Astrocyte (in vitro differentiated cells and primary cell): ENCODE data around the gene SNRNP70.

ENCODE experiments used
- EZH2 ChIP-seq: IDR thresholded peaks from 2 replicates; pipeline ENCODE4 v1.6.1; 2012; ENCODE audit warnings: mild to moderate bottlenecking, low read length, inconsistent platforms; ENCODE audit not compliant: insufficient read depth
- TF ChIP-seq, protein P1 (sequence below): IDR thresholded peaks from 2 replicates; pipeline ENCODE4 v1.5.1; 2011; ENCODE audit warnings: low read depth, mild to moderate bottlenecking, inconsistent platforms, low read length, moderate library complexity; ENCODE audit not compliant: insufficient read depth

DNA sequence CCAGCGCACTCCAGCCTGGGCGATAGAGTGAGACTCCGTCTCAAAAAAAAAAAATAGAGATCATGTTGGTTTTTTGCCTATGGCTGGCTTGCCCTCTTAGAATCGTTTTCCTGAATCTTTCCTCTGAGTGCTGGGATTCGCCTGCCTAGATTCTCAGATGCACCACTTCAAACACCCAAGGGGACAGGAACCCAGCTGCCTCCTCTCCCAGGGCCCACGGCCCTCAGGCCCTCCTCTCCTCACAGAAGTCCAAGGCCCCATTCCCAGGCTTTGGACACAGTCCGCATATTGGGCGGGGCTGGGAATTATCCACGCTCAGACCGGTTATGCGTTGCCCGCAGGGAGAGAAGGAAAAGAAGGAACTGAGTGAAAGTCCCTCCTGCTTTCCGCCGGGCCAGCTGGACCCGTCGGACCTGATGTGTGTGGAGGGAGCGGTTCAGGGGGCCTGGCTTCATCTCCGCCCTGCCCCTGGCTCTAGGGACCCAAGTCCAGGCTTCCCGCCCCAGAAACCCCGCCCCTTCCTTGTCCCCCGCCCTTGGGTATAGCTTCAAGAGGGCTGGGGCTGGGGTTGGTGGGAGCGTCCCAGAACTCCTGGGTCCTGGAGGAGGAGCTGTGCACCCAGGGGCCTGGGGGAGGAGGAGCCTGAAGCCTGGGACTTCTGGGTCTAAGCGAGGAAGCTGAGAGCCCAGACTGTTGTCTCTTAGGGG is 39.9 kb downstream of the SNRNP70 start:
- no peak for TF ChIP-seq EZH2
- TF ChIP-seq, protein P1, sequence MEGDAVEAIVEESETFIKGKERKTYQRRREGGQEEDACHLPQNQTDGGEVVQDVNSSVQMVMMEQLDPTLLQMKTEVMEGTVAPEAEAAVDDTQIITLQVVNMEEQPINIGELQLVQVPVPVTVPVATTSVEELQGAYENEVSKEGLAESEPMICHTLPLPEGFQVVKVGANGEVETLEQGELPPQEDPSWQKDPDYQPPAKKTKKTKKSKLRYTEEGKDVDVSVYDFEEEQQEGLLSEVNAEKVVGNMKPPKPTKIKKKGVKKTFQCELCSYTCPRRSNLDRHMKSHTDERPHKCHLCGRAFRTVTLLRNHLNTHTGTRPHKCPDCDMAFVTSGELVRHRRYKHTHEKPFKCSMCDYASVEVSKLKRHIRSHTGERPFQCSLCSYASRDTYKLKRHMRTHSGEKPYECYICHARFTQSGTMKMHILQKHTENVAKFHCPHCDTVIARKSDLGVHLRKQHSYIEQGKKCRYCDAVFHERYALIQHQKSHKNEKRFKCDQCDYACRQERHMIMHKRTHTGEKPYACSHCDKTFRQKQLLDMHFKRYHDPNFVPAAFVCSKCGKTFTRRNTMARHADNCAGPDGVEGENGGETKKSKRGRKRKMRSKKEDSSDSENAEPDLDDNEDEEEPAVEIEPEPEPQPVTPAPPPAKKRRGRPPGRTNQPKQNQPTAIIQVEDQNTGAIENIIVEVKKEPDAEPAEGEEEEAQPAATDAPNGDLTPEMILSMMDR, result no peak
